ENCODE measurements around the gene SLC4A1AP. TPM values are rescaled to one million over a fixed set of nuclear protein-coding genes. Genes with fewer than 3 reads are reported as not detected.
"Not testable (repeated sequence)": the region's sequence is repeated elsewhere in the genome, so short reads cannot be mapped to it uniquely, and the experiment has no call there.

The SLC4A1AP gene
- total RNA-seq, 1 donor from 2014 or later = 17.4 TPM

- DNase-seq = no peak
Observed at GRCh38 chr2:27652790-27653189, 10.9 kb upstream of the SLC4A1AP start.

DNA sequence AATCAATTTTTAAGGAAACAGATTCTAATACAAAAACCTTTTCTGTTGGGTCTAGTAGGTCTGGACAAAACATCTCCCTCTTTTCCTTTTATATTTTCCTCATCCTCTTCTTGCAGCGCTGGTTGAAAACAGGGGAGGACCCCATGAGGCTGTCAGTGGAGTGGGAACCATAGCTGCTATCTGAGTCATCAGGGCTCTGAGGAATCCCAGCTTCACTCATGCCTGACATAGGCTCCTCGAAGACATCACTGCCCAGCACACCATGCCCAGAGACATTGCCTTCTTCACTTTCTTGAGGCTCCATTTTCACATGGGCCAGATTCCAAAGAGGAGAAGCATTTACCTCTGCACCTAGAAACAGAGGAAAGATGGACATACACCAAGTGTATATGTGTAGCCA is 10.3 kb upstream of the SLC4A1AP start:
- DNase-seq = no peak

- no peak for DNase-seq
Observed at GRCh38 chr2:27655155-27655951, 8.3 kb upstream of the SLC4A1AP start.

DNA sequence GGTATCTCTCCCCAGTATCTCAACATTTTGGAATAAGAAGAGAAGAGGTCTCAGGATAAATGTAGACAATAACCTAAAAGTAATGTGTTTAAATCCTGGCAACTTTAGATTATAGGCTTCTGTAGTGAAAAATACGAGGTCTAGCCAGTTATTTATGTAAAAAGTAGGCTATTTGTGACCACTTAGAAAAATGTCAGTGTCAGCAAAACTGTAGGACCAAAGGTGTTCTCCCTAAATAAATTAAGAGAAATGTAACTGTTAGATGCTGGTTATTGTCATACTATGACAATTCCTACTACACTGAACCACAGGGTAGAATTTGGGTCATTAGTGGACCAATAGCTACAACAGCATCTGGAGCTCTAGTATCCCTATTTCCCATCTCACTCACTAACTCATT is 2.3 kb upstream of the SLC4A1AP start:
- no peak for DNase-seq

GRCh38 chr2:27664154-27664574 is 475 bp downstream of the SLC4A1AP start:
- DNase-seq = no peak

DNA sequence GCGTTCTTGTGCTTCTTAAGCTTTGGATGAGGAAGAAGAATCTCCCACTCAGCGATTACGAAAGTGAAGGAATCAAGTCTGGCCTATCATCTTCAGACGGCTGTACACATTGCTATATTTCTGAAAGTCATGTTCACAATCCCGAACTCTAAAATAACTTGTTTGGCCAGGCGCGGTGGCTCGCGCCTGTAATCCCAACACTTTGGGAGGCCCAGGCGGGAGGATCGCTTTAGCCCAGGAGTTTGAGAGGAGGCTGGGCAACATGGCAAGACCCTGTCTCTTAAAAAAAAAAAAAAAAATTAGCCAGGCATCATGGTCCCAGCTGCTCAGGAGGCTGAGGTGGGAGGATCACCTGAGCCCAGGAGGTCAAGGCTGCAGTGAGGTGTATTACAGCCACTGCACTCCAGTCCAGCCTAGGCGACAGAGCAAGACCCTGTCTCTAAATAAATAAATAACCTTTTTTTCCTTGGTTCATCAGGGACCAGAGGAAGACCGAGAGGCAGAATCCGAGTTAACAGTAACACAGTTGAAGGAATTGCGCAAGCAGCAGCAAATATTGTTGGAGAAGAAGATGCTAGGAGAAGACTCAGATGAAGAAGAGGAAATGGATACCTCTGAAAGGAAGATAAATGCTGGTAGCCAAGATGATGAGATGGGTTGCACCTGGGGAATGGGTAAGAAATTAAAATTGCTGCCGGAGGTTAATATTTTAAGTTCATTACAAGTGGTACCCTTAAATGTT is 1.1 kb downstream of the SLC4A1AP start:
- no peak for DNase-seq

DNA sequence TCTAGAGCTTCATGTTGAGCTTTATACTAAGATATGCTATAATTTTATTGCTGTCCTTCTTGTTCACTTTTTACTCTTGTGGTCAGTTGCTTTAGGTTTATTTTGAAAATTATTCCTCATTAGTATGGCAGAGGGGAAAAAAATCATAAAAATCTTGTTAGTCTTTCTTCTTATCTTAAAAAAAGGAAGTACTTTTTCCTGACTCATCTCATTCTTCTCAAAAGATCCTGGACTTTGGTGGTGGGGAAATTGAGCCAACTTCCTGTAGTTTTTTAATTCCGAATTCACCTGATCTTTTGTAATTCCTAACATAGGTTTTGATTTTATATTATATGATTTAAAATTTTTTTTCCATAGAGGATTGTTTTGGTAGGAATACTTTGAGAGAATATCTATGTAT is 3.8 kb downstream of the SLC4A1AP start:
- DNase-seq = no peak

- no peak for DNase-seq
Observed at GRCh38 chr2:27671235-27671634, 7.5 kb downstream of the SLC4A1AP start.

- no peak for DNase-seq
Observed at GRCh38 chr2:27672723-27673486, 9.2 kb downstream of the SLC4A1AP start.

DNA sequence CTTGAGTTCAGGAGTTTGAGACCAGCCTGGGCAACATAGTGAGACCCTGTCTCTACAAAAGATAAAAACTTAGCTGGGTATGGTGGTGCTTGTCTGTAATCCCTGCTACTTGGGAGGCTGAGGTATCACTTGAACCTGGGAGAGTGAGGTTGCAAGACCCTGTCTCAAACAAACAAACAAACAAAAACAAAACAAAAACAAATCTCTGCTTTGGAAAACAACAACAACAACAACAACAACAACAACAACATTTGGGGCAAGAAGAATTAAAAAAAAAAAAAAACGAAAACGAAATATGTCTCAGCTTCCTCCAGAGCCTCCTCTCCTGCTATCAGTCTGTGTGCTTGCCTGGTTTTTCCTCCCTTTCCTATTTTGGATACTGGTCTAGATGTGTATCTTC is 16.9 kb downstream of the SLC4A1AP start:
- no peak for DNase-seq

GRCh38 chr2:27681841-27682240 is 18.2 kb downstream of the SLC4A1AP start:
- no peak for DNase-seq

- DNase-seq = not testable (repeated sequence)
Observed at GRCh38 chr2:27682334-27682771, 18.7 kb downstream of the SLC4A1AP start.

DNA sequence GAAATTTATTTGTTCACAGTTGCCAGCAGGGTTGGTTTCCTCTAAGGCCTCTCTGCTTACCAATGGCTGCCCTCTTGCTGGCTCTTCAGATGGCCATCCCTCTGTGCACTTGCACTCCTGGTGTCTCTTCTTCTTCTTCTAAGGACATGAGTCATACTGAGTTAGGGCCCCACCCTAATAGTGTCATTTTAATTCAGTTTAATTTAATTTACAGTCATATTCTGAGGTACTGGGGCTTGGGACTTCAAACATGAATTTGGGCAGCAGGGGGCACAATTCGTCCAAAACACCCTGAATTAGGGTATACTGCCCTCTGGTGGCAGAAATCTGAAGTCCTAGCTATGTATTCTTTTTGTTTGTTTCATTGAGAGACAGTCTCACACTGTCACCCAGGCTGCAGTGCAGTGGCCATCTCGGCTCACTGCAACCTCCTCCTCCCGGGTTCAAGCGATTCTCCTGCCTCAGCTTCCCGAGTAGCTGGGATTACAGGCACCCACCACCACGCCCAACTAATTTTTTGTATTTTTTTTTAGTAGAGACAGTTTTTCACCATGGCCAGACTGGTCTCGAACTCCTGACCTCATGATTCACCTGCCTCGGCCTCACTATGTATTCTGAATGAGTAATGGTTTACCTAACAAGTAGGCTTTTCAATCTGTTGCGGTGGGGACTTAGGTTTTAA is 19.8 kb downstream of the SLC4A1AP start:
- DNase-seq = peak; percentile 67

GRCh38 chr2:27685006-27685405 is 21.3 kb downstream of the SLC4A1AP start:
- not testable (repeated sequence) for DNase-seq

DNA sequence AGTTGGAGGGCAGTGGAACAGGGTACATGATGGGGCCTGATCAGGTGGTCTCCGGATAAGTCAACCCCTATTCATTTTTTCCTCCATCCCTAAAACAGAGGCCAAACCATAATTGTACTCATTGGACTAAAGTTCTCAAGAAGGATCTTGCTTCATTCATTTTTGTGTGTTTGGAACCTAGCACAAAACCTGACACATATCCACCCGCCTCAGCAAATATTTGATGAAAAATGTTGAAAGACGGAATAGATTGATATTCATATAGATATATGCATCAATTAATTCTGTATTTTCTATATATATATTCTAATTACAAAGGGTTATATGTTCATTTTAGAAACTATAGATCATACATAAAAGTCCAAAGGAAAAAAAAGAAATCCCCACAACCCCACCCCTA is 21.9 kb downstream of the SLC4A1AP start:
- DNase-seq = no peak

GRCh38 chr2:27687232-27687631 is 23.5 kb downstream of the SLC4A1AP start:
- no peak for DNase-seq

DNA sequence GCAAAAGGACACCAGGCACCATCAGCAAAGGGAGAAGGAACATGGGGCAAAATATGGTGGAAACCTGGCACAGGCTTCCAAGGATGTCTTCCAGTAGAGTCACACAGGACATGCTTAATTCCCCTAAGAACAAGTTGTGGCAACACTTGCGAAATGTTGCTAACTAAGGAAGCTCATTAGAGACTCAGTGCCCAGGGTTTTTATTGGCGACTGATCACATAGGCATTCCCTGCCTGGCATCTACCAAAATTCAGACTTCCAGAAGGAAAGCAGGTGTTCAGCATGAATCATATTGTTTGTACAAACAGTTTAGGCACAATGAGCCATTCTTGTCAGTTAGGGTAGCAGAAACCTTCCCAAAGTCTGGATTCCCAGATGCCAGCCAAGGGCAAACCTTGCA is 25.7 kb downstream of the SLC4A1AP start:
- DNase-seq = no peak

DNA sequence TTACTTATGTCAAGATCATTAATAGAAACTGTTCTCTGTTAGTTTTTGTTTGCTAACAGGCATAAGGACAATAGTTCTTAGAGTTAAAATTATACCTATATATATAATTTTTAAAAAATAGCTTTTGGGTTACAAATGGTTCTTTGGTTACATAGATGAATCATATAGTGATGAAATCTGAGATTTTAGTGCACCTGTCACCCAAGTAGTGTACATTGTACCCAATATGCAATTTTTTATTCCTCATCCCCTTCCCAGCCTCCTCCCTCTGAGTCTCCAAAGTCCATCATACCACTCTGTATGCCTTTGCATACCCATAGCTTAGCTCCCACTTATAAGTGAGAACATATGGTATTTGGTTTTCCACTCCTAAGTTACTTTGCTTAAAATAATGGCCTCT is 26.4 kb downstream of the SLC4A1AP start:
- DNase-seq = no peak

DNA sequence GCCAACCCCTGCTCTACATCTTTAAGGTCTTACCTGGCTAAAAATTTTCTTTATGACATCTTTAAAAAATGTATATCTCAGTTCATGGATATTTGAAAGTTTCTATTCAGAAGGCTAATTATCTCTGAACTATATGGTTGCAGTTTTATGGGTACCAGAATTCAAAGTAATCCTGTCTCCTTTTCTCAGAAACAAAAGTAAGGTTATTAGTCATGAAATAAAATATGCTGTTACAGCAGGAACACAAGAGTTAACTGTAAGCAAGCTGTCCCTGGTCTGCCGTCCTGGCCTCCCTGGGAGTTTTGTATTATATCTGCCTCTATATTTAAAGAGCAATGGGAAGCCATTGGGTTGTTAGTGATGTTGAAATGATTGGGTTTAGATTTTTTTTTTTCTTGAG is 34.0 kb downstream of the SLC4A1AP start:
- DNase-seq = no peak

GRCh38 chr2:27701676-27702075 is 38.0 kb downstream of the SLC4A1AP start:
- no peak for DNase-seq

DNA sequence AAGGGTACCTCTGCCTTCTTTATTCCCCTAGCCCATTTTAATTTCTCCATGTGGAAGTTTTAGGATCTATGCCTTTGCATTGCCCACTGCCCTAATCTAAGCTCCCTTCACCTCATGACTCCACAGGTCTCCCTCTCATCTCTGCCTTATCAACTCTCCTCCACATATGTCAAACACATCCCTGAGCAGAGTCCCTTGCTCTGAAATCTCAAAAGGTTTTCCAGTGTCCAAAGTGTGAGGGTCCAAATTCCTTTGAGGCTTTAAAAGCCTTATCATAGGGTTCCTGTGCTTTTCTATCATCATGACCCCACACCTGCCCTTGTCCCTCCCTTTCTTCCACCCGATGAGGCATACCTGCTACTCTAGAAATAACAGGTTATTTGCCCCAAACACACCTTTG is 38.6 kb downstream of the SLC4A1AP start:
- no peak for DNase-seq

GRCh38 chr2:27703638-27704341 is 40.1 kb downstream of the SLC4A1AP start:
- DNase-seq = peak; percentile 65

Measured in skin of body (tissue), 2 donors.